GM10248 (cell line): Measurements from ENCODE around the gene XRCC6.
A peak's percentile ranks its signal among the peaks of the same experiment; 100 is the strongest.

Source experiments
- CTCF ChIA-PET: fragments of 300-600 bp; sonication (Branson Sonifier 250); formaldehyde crosslinking; extraction: SDS; loops from one replicate; lab custom pipeline; 2021; ENCODE audit warnings: antibody characterized with exemption; lab: Yijun Ruan, JAX
- POLR2A ChIA-PET: fragments of 350-650 bp; sonication (Branson Sonifier 250); formaldehyde crosslinking; extraction: SDS; loops from one replicate; lab custom pipeline; 2020; ENCODE audit warnings: antibody characterized with exemption; lab: Yijun Ruan, JAX
- DNase-seq: peaks from one replicate; pipeline ENCODE4 v3.0.0; 2012; ENCODE audit errors: extremely low spot score
- TF ChIP-seq, protein P1 (sequence below): IDR thresholded peaks from 2 replicates; pipeline ENCODE4 v1.5.1; 2012; ENCODE audit warnings: mild to moderate bottlenecking, low read depth; ENCODE audit errors: extremely low read depth, missing control alignments, control extremely low read depth

XRCC6 gene

DNA sequence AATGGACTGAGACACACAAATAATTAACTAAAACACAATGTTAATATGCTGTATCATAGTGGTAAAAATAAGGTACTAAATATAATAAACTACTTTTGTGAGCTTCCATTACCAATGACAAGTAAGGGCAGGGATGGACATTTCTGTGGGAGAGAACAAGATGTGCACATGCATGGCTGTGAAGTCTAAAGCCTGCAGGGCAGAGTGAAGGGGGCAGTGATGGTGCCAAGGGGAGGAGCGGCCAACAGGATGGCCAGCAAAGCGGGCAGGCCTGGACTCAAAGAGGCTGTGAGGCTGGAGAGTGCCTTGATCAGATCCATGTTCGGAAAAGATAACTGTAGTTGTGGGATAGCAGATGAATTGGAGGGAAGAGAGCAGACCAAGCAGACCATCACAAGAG lies 12.7 kb upstream of the XRCC6 start:
- DNase-seq = no peak
- CTCF ChIA-PET = interaction anchor here (2.4 kb wide), 1 partner anchor 11 kb away, joined by 17 read pairs; no protein-coding TSS in a partner anchor
- POLR2A ChIA-PET = no interaction called here
- TF ChIP-seq, protein P1, sequence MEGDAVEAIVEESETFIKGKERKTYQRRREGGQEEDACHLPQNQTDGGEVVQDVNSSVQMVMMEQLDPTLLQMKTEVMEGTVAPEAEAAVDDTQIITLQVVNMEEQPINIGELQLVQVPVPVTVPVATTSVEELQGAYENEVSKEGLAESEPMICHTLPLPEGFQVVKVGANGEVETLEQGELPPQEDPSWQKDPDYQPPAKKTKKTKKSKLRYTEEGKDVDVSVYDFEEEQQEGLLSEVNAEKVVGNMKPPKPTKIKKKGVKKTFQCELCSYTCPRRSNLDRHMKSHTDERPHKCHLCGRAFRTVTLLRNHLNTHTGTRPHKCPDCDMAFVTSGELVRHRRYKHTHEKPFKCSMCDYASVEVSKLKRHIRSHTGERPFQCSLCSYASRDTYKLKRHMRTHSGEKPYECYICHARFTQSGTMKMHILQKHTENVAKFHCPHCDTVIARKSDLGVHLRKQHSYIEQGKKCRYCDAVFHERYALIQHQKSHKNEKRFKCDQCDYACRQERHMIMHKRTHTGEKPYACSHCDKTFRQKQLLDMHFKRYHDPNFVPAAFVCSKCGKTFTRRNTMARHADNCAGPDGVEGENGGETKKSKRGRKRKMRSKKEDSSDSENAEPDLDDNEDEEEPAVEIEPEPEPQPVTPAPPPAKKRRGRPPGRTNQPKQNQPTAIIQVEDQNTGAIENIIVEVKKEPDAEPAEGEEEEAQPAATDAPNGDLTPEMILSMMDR = no peak

DNA sequence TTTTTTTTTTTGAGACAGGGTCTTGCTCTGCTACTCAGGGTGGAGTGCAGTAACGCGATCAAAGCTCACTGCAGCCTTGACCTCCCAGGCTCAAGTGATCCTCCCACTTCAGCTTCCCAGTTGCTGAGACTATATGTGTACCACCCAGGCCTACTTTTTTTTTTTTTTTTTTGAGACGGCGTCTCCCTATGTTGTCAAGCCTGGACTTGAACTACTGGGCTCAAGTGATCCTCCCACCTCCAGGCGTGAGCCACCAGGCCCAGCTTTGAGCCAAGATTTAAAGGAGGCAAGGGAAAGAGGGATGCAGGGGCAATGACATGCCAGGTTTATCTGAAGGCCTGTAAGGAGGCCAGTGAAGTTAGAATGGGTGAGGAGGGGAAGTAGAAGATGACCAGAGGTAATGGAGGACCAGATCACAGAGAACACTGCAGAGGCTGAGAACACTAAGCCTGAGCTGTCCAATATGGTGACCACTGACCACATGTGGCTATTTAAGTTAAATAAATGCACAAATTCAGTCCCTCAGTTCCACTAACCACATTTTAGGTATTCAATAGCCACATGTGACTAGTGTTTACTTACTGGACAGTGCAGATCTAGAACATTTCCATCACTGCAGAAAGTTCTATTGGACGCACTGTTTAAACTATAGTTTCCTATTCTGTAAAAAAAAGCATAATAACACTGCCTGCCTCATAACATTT lies 8.3 kb upstream of the XRCC6 start:
- TF ChIP-seq, protein P1 = no peak
- no peak for DNase-seq
- POLR2A ChIA-PET = no interaction called here
- CTCF ChIA-PET = interaction anchor here (0.8 to 1.8 kb wide), 4 partner anchors 8 to 15 kb away, joined by 3 to 6 read pairs (median 3); no protein-coding TSS in a partner anchor

DNA sequence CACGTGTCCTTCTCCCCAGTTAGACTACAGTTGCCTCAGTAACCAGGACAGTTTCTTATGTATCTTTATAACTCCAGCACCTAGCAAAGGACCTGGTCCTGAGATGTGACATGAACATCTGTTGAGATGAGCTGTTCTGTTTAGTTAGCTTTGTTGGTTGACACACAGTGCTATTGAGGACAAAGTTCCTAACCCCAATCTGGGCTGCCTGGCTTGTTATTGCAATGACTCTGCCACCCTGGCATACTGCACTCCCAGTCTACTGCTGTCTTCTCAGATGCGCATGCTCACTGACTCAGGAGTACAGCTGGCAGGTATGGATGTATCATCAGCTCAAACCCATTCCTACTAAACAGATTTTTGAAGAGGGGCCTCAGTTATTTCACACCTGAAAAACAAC lies 7.6 kb upstream of the XRCC6 start:
- POLR2A ChIA-PET = no interaction called here

DNA sequence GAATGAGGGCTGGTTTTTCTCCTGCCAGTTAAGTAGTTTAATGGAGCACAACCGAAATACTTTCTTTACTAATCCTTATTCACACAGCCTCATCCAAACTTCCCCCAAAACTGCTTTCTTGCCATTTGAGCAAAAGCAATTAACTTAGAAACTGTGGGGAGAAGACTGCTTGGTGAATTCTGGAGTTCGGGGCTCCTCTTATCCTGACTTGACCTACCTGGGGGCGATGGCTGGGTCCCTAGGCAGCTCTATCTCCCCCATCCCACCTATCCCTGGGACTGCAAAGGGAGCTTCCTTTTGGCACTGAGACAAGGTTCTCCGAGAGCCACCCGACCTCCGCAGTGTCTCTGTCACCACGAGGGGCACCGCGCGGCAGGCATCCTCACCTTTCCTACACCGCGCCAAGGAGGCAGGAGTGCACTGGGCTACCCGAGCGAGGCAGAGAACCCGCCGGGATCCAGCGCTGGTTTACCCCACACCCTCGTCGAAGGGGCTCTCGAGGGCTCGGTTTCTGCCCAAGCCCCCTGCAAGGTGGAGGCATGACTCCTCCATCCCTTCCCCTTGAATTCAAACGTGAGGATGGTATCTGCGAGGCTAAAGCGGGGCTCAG lies 1.0 kb upstream of the XRCC6 start:
- CTCF ChIA-PET = interaction anchor here (1.2 to 2.0 kb wide), 4 partner anchors 16 to 47 kb away, joined by 4 to 5 read pairs (median 5); partner anchors contain the start of gene PMM1
- POLR2A ChIA-PET = interaction anchor here (1.5 to 2.0 kb wide), 2 partner anchors 30 to 174 kb away, joined by 6 to 7 read pairs; partner anchors contain the start of genes PMM1 and TOB2
- DNase-seq = peak; percentile 28
- TF ChIP-seq, protein P1 = no peak

More for the DNA sequence above, 7.6 kb upstream of the XRCC6 start:
- TF ChIP-seq, protein P1 = no peak
- no peak for DNase-seq
- CTCF ChIA-PET = interaction anchor here (0.8 to 1.8 kb wide), 4 partner anchors 9 to 15 kb away, joined by 3 to 6 read pairs (median 3); no protein-coding TSS in a partner anchor

DNA sequence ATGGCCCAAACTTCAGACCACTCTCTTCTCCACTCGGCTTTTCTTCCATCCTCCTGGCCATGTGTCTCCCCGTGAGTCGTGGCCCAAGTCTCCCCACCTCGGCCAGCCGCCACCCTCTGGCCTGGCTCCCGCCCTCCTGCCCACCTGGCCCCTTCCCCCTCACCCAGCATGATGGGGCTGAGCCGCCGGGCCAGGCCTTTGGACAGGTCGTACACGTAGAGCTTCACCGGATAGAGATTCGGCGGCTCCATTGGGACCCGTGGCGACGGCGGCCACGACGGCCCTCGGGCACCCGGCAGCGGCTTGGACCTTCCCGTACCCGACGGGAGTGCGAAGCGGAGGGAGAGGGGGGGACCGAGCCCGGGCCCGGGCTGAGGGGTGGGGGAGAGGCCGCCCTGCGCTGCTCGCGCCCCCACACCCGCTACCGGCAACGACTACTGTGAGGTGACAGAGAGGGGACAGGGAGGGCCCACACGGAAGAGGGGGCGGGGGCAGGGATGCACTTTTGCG lies 451 bp upstream of the XRCC6 start, which contains the start of gene DESI1:
Gene DESI1 (minus strand): TSS at position 455 of the 510 bp plus-strand sequence. CDS start 204 bp downstream, at position 251.
- ChIA-PET POLR2A (interaction anchor here (0.6 to 2.0 kb wide), 5 partner anchors 14 to 326 kb away, joined by 3 to 7 read pairs (median 6); partner anchors contain the start of genes PMM1 and TOB2), CTCF (interaction anchor here (1.5 kb wide), 2 partner anchors 23 to 46 kb away, joined by 4 to 5 read pairs; no protein-coding TSS in a partner anchor)
- DNase-seq = peak; percentile 47
- TF ChIP-seq, protein P1 = no peak

DNA sequence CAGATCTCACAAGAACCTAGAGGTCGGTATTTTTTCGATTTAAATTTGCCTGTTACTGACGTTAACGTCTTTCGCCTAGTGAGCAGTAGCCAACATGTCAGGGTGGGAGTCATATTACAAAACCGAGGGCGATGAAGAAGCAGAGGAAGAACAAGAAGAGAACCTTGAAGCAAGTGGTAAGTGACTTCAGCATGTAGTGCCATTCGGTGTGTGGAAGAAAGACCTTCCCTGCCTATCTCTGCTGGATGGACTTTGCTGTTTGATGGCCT lies 750 bp downstream of the XRCC6 start:
- TF ChIP-seq, protein P1 = no peak
- DNase-seq = no peak
- POLR2A ChIA-PET = interaction anchor here (2.0 kb wide), 1 partner anchor 176 kb away, joined by 6 read pairs; the partner anchor contains the start of gene TOB2
- CTCF ChIA-PET = interaction anchor here (1.0 to 1.5 kb wide), 3 partner anchors 19 to 319 kb away, joined by 3 to 5 read pairs (median 4); no protein-coding TSS in a partner anchor
